Transverse colon (tissue), 4 donors: ENCODE measurements around the gene RPLP2. TPM values are rescaled to one million over a fixed set of nuclear protein-coding genes. Genes with fewer than 3 reads are reported as not detected.

Experiments
- DNase-seq: peaks from one replicate; pipeline ENCODE4 v3.0.0-alpha.2; 2019
- H3K27ac ChIP-seq, 4 donors: fragments of 200-600 bp; sonication (generic); 2 replicates each; pipeline ENCODE4 v1.5.1; 2016 to 2018; ENCODE audit warnings: inconsistent platforms in 4 of 4
- H3K27me3 ChIP-seq: fragments of 200-600 bp; sonication (generic); 2 replicates; pipeline ENCODE4 v1.5.1; 2017; ENCODE audit warnings: inconsistent platforms
- H3K36me3 ChIP-seq, 4 donors: fragments of 200-600 bp; sonication (generic); 2 replicates each; pipeline ENCODE4 v1.5.1; 2017 to 2019; ENCODE audit warnings: inconsistent platforms in 4 of 4
- H3K4me1 ChIP-seq, 4 donors: fragments of 200-600 bp; sonication (generic); 2 replicates each; pipeline ENCODE4 v1.5.1; 2017 to 2020; ENCODE audit warnings: inconsistent platforms in 4 of 4
- H3K4me3 ChIP-seq, 4 donors: fragments of 200-600 bp; sonication (generic); 1 replicate in 1 of 4; 2 replicates in 3 of 4; pipeline versions ENCODE4 v1.5.1 to v1.6.1; 2017 to 2019; ENCODE audit warnings: inconsistent platforms in 4 of 4
- H3K9me3 ChIP-seq, 2 donors: fragments of 200-600 bp; sonication (generic); 2 replicates each; pipeline ENCODE4 v1.5.1; 2017 to 2019; ENCODE audit warnings: inconsistent platforms in 2 of 2
- CTCF ChIP-seq, 5 experiments: fragments of 200-600 bp in 3 of 5; fragments of 450-650 bp in 2 of 5; sonication (generic) in 3 of 5; IDR thresholded peaks; 1 replicate in 2 of 5; 2 replicates in 3 of 5; pipeline ENCODE4 v1.5.1; 2016 to 2017; ENCODE audit warnings: antibody characterized with exemption in 5 of 5, inconsistent platforms in 3 of 5, mild to moderate bottlenecking in 2 of 5, moderate library complexity in 1 of 5
- EP300 ChIP-seq: sonication (generic); formaldehyde crosslinking; IDR thresholded peaks from one replicate; pipeline ENCODE4 v1.6.1; 2017; ENCODE audit warnings: antibody characterized with exemption, low read depth
- POLR2A ChIP-seq: fragments of 450-650 bp; IDR thresholded peaks from one replicate; pipeline ENCODE4 v1.6.1; 2016; ENCODE audit warnings: antibody characterized with exemption, mild to moderate bottlenecking, moderate library complexity
- POLR2AphosphoS5 ChIP-seq, 3 donors: sonication (generic); formaldehyde crosslinking; IDR thresholded peaks; one replicate each; pipeline ENCODE4 v1.6.1; 2016; ENCODE audit warnings: antibody characterized with exemption in 3 of 3
- WGBS, 2 donors: methylation state at CpG; one replicate each; pipeline ENCODE4 v1.1.5; 2018; ENCODE audit warnings: low coverage in 1 of 2; 5-methylcytosine and 5-hydroxymethylcytosine counted together
- in situ Hi-C, 4 donors: fragments of 200-750 bp; cut with MboI; loops; one replicate each; pipeline versions ENCODE4 v1.15.0 to v1.15.1; 2017; ENCODE audit warnings: low sequenced_read_pairs in 3 of 4, low pct_ligation_motif_present in 1 of 4, low pct_unique_long_range_greater_than_20kb in 1 of 4
- intact Hi-C: fragments of 100-400 bp; cut with DNase I; formaldehyde crosslinking; loops from one replicate; pipeline ENCODE4 v1.15.1; 2023; ENCODE audit warnings: low total_unique reads
- total RNA-seq, 4 donors: library from RNA; depleted of rRNA; stranded (reverse); fragments of >200 nt; gene quantifications; one replicate each; pipeline ENCODE4 v1.1.0, GENCODE V29; 2016

The RPLP2 gene
- total RNA-seq, 4 donors from 2014 or later, result 273 to 670 (median 466) TPM

- H3K27ac ChIP-seq, result no peak overlapping the region
- H3K27me3 ChIP-seq, result peaks cover 9% of the 10 kb centered on the region
- no peaks in the 10 kb centered on the region for H3K36me3 ChIP-seq
- H3K4me1 ChIP-seq, result peaks cover 9 to 16% (median 11%) of the 10 kb centered on the region in 4 donors
- H3K4me3 ChIP-seq, result no peak overlapping the region
- no peak for DNase-seq
- H3K9me3 ChIP-seq, result no peaks in the 10 kb centered on the region
- intact Hi-C loops (loop anchor here (10.0 kb wide), 1 partner anchor 199 kb away; no protein-coding TSS in a partner anchor), in situ Hi-C loops (loop anchor here in 2 of 4 donors (25.0 kb wide), 1 partner anchor 182 kb away; the partner anchor contains the start of gene MUC6 (in 2 of the 2))
- no peak for TF ChIP-seq CTCF (IDR thresholded peaks at IDR 0.05)
- WGBS, 2 donors, result 87% methylated on average over 4 of the region's 12 CpGs; no CpG with 5 or more reads in 1 of the 2 donors
Measured at GRCh38 chr11:855796-856195, 46.0 kb downstream of the RPLP2 start.

- Histone ChIP-seq H3K27me3 (peaks cover 8% of the 10 kb centered on the region), H3K27ac (no peak overlapping the region), H3K36me3 (no peaks in the 10 kb centered on the region), H3K9me3 (no peaks in the 10 kb centered on the region), H3K4me1 (peaks cover 9 to 16% (median 11%) of the 10 kb centered on the region in 4 donors), H3K4me3 (no peak overlapping the region)
- intact Hi-C loops, result loop anchor here (10.0 kb wide), 1 partner anchor 198 kb away; no protein-coding TSS in a partner anchor
- no peak for DNase-seq
- TF ChIP-seq CTCF (IDR thresholded peaks at IDR 0.05) (no peak), POLR2AphosphoS5 (IDR thresholded peaks at IDR 0.05) (no peak), EP300 (no peak), POLR2A (no peak)
- in situ Hi-C loops, result loop anchor here in 2 of 4 donors (25.0 kb wide), 1 partner anchor 181 kb away; the partner anchor contains the start of gene MUC6 (in 2 of the 2)
- 63% methylated on average over 7 of the region's 8 CpGs; no CpG with 5 or more reads in 1 of the 2 donors for WGBS, 2 donors
Measured at GRCh38 chr11:856397-856796, 46.6 kb downstream of the RPLP2 start.

GRCh38 chr11:858053-858761 lies 48.4 kb downstream of the RPLP2 start:
- no peaks in the 10 kb centered on the region for H3K36me3 ChIP-seq
- no peak for TF ChIP-seq CTCF (IDR thresholded peaks at IDR 0.05)
- no peak for TF ChIP-seq POLR2A
- TF ChIP-seq POLR2AphosphoS5 (IDR thresholded peaks at IDR 0.05), result no peak
- TF ChIP-seq EP300, result no peak
- no peak for DNase-seq
- H3K9me3 ChIP-seq, result no peaks in the 10 kb centered on the region
- H3K4me1 ChIP-seq, result peaks cover 13 to 22% (median 15%) of the 10 kb centered on the region in 4 donors
- H3K4me3 ChIP-seq, result no peak overlapping the region
- intact Hi-C loops, result loop anchor here (1.0 to 10.0 kb wide), 2 partner anchors 28 to 197 kb away; no protein-coding TSS in a partner anchor
- 66 to 81% methylated on average over 7 to 26 of the region's 27 CpGs for WGBS, 2 donors
- H3K27me3 ChIP-seq, result peaks cover 24% of the 10 kb centered on the region
- in situ Hi-C loops, result loop anchor here in 2 of 4 donors (25.0 kb wide), 1 partner anchor 179 kb away; the partner anchor contains the start of gene MUC6 (in 2 of the 2)
- H3K27ac ChIP-seq, result no peak overlapping the region

- Histone ChIP-seq H3K36me3 (no peaks in the 10 kb centered on the region), H3K27me3 (peaks cover 31% of the 10 kb centered on the region), H3K27ac (no peak overlapping the region), H3K9me3 (no peaks in the 10 kb centered on the region), H3K4me3 (no peak overlapping the region), H3K4me1 (peaks cover 13 to 22% (median 15%) of the 10 kb centered on the region in 4 donors)
- DNase-seq, result no peak
- WGBS, 2 donors, result 78 to 80% methylated on average over 6 to 29 of the region's 37 CpGs
- no peak for TF ChIP-seq POLR2A
- no peak for TF ChIP-seq EP300
- no peak for TF ChIP-seq POLR2AphosphoS5 (IDR thresholded peaks at IDR 0.05)
- no peak for TF ChIP-seq CTCF (IDR thresholded peaks at IDR 0.05)
- intact Hi-C loops, result loop anchor here (1.0 to 10.0 kb wide), 2 partner anchors 29 to 196 kb away; no protein-coding TSS in a partner anchor
- in situ Hi-C loops, result loop anchor here in 2 of 4 donors (25.0 kb wide), 1 partner anchor 178 kb away; the partner anchor contains the start of gene MUC6 (in 2 of the 2)
Measured at GRCh38 chr11:858762-859339, 49.1 kb downstream of the RPLP2 start.
